Sigmoid colon (tissue), 4 donors: ENCODE results near the gene VPS25.

Source experiments
- EP300 ChIP-seq, 4 donors: sonication (generic); formaldehyde crosslinking; IDR thresholded peaks; one replicate each; pipeline ENCODE4 v1.6.1; 2017; ENCODE audit warnings: antibody characterized with exemption in 4 of 4
- POLR2A ChIP-seq, 2 donors: fragments of 450-650 bp; IDR thresholded peaks; one replicate each; pipeline ENCODE4 v1.6.1; 2016; ENCODE audit warnings: antibody characterized with exemption in 2 of 2, mild to moderate bottlenecking in 2 of 2, moderate library complexity in 2 of 2
- POLR2AphosphoS5 ChIP-seq, 4 donors: sonication (generic); formaldehyde crosslinking; IDR thresholded peaks; one replicate each; pipeline ENCODE4 v1.6.1; 2017; ENCODE audit warnings: antibody characterized with exemption in 4 of 4
- TF ChIP-seq, protein P1 (sequence below), 4 experiments: fragments of 450-650 bp in 3 of 4; fragments of 200-600 bp in 1 of 4; IDR thresholded peaks; one replicate each; pipeline ENCODE4 v1.5.1; 2016 to 2019; ENCODE audit warnings: antibody characterized with exemption in 4 of 4, mild to moderate bottlenecking in 3 of 4, moderate library complexity in 2 of 4

DNA sequence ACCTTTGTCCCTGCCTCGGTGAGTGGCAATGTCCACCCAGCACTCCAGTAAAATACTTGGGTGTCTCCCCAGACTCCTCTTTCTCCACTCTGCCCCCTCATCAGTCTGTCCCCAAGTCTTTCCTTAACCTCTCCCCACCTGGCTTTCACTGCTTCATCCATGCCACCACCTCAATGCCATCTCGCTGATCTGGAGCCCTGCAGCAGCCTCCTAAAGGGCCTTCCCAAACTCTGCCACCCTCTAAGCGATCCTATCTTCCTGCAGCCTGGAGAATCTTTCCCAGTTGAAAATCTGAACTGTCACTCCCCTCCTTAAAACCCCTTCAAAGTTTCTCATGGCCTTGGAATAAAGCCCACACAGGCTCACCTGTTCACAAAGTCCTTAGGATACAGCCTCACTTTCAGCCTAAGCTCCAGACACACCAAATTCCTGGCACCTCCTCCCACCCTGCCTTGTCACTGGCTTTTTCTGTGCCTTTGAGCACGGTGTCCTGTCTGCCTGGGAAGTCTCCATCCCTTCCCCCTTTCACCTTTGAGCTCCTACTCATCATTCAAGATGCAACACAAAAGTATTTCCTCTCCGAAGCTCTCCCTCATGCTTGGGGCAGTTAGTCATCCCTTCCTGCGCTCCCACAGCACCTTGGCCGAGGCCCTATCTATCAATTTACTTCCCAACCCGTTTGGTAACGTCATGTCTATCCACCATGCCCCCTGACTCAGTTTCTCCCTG lies 10.0 kb downstream of the VPS25 start:
- TF ChIP-seq POLR2A (IDR thresholded peaks at IDR 0.05) (no peak), POLR2AphosphoS5 (IDR thresholded peaks at IDR 0.05) (no peak), EP300 (IDR thresholded peaks at IDR 0.05) (no peak)
- TF ChIP-seq, protein P1, sequence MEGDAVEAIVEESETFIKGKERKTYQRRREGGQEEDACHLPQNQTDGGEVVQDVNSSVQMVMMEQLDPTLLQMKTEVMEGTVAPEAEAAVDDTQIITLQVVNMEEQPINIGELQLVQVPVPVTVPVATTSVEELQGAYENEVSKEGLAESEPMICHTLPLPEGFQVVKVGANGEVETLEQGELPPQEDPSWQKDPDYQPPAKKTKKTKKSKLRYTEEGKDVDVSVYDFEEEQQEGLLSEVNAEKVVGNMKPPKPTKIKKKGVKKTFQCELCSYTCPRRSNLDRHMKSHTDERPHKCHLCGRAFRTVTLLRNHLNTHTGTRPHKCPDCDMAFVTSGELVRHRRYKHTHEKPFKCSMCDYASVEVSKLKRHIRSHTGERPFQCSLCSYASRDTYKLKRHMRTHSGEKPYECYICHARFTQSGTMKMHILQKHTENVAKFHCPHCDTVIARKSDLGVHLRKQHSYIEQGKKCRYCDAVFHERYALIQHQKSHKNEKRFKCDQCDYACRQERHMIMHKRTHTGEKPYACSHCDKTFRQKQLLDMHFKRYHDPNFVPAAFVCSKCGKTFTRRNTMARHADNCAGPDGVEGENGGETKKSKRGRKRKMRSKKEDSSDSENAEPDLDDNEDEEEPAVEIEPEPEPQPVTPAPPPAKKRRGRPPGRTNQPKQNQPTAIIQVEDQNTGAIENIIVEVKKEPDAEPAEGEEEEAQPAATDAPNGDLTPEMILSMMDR (IDR thresholded peaks at IDR 0.05) = no peak
